ENCODE data around the gene SCRN2. TPM values are rescaled to one million over a fixed set of nuclear protein-coding genes. Genes with fewer than 3 reads are reported as not detected.

The SCRN2 gene
- total RNA-seq, 1 donor from 2014 or later, result 23.2 TPM

GRCh38 chr17:47872019-47872650 is 31.1 kb upstream of the SCRN2 start:
- DNase-seq (ENCODE audit: low read depth in 2 of 2), result no peak

GRCh38 chr17:47871048-47871447 is 30.0 kb upstream of the SCRN2 start:
- no peak for DNase-seq (ENCODE audit: low read depth in 2 of 2)

GRCh38 chr17:47870056-47870455 is 29.0 kb upstream of the SCRN2 start:
- DNase-seq (ENCODE audit: low read depth in 2 of 2), result no peak

- DNase-seq (ENCODE audit: low read depth in 2 of 2), result no peak
Observed at GRCh38 chr17:47869114-47869513, 28.0 kb upstream of the SCRN2 start.

- no peak for DNase-seq (ENCODE audit: low read depth in 2 of 2)
Observed at GRCh38 chr17:47867813-47868533, 26.9 kb upstream of the SCRN2 start.

GRCh38 chr17:47866941-47867340 is 25.9 kb upstream of the SCRN2 start:
- DNase-seq (ENCODE audit: low read depth in 2 of 2), result no peak

GRCh38 chr17:47864791-47865216 is 23.7 kb upstream of the SCRN2 start:
- no peak for DNase-seq (ENCODE audit: low read depth in 2 of 2)

GRCh38 chr17:47862621-47863440 is 21.8 kb upstream of the SCRN2 start:
- DNase-seq (ENCODE audit: low read depth in 2 of 2), result peak in 1 of 2 donors; percentile 51

- DNase-seq (ENCODE audit: low read depth in 2 of 2), result no peak
Observed at GRCh38 chr17:47860386-47860785, 19.3 kb upstream of the SCRN2 start.

- no peak for DNase-seq (ENCODE audit: low read depth in 2 of 2)
Observed at GRCh38 chr17:47857551-47858455, 16.7 kb upstream of the SCRN2 start.

- no peak for DNase-seq (ENCODE audit: low read depth in 2 of 2)
Observed at GRCh38 chr17:47856830-47857229, 15.8 kb upstream of the SCRN2 start.

GRCh38 chr17:47855737-47856136 is 14.7 kb upstream of the SCRN2 start:
- peak; percentile 32 to 57 for DNase-seq (ENCODE audit: low read depth in 2 of 2)

- peak in 1 of 2 donors; percentile 59 for DNase-seq (ENCODE audit: low read depth in 2 of 2)
Observed at GRCh38 chr17:47853616-47854015, 12.5 kb upstream of the SCRN2 start.

GRCh38 chr17:47852113-47852949 is 11.3 kb upstream of the SCRN2 start:
- DNase-seq (ENCODE audit: low read depth in 2 of 2), result no peak

GRCh38 chr17:47851764-47852112 is 10.7 kb upstream of the SCRN2 start:
- DNase-seq (ENCODE audit: low read depth in 2 of 2), result no peak

GRCh38 chr17:47850692-47851573 is 9.9 kb upstream of the SCRN2 start, which contains the start of gene SP6:
Gene SP6, minus strand, starts transcription at chr17:47851163. Its CDS starts 2,734 bp downstream, at chr17:47848429.
- DNase-seq (ENCODE audit: low read depth in 2 of 2), result peak; percentile 60 to 75

GRCh38 chr17:47850373-47850691 is 9.3 kb upstream of the SCRN2 start:
- DNase-seq (ENCODE audit: low read depth in 2 of 2), result no peak

- no peak for DNase-seq (ENCODE audit: low read depth in 2 of 2)
Observed at GRCh38 chr17:47848198-47848513, 7.1 kb upstream of the SCRN2 start.

GRCh38 chr17:47847341-47848197 is 6.5 kb upstream of the SCRN2 start:
- DNase-seq (ENCODE audit: low read depth in 2 of 2), result no peak
